HepG2 (cell line): Measurements from ENCODE around the gene ABHD17A. TPM values are rescaled to one million over a fixed set of nuclear protein-coding genes. Genes with fewer than 3 reads are reported as not detected.

Experiments
- AGO2 ChIP-seq: fragments of 200-400 bp; formaldehyde crosslinking; optimal IDR thresholded peaks from 2 replicates; pipeline ENCODE3; 2017; ENCODE audit warnings: mild to moderate bottlenecking, low read depth, low read length, moderate library complexity
- ARHGAP35 ChIP-seq: sonication (generic); formaldehyde crosslinking; IDR thresholded peaks from 2 replicates; pipeline ENCODE4 v1.9.0; 2022; ENCODE audit warnings: mild to moderate bottlenecking, inconsistent platforms, moderate library complexity, missing genetic modification reagents, borderline replicate concordance
- CEBPG ChIP-seq: IDR thresholded peaks from 2 replicates; pipeline ENCODE4 v1.6.1; 2016
- CSRNP1 ChIP-seq: sonication (generic); formaldehyde crosslinking; IDR thresholded peaks from 2 replicates; pipeline ENCODE4 v1.8.1; 2023; ENCODE audit warnings: mild to moderate bottlenecking, missing genetic modification reagents
- HMG20B ChIP-seq: conservative IDR thresholded peaks from 2 replicates; pipeline ENCODE4 v1.6.1; 2016; ENCODE audit warnings: missing genetic modification reagents, missing compliant biosample characterization
- HOXA3 ChIP-seq: sonication (generic); formaldehyde crosslinking; IDR thresholded peaks from 2 replicates; pipeline ENCODE4 v1.5.0; 2020; ENCODE audit warnings: missing genetic modification reagents
- KAT7 ChIP-seq: IDR thresholded peaks from 2 replicates; pipeline ENCODE4 v1.6.1; 2018; ENCODE audit warnings: borderline replicate concordance, missing compliant biosample characterization
- MEIS2 ChIP-seq: sonication (generic); formaldehyde crosslinking; IDR thresholded peaks from 2 replicates; pipeline ENCODE4 v1.9.0; 2021; ENCODE audit warnings: mild to moderate bottlenecking, missing genetic modification reagents
- MXD3 ChIP-seq: IDR thresholded peaks from 2 replicates; pipeline ENCODE4 v1.6.1; 2016; ENCODE audit warnings: mild to moderate bottlenecking, missing biosample characterization, missing genetic modification reagents
- NONO ChIP-seq, 2 experiments: fragments of 450-650 bp in 1 of 2; sonication (generic) in 1 of 2; formaldehyde crosslinking in 1 of 2; IDR thresholded peaks in 1 of 2; conservative IDR thresholded peaks in 1 of 2; 2 replicates each; pipeline versions ENCODE4 v1.6.1 to v1.8.0; 2017 to 2022; ENCODE audit warnings: mild to moderate bottlenecking in 1 of 2, missing genetic modification reagents in 1 of 2, moderate library complexity in 1 of 2
- RXRB ChIP-seq: IDR thresholded peaks from 2 replicates; pipeline ENCODE4 v1.6.1; 2016; ENCODE audit warnings: borderline replicate concordance, missing genetic modification reagents, missing compliant biosample characterization
- UBTF ChIP-seq: sonication (generic); formaldehyde crosslinking; IDR thresholded peaks from 2 replicates; pipeline ENCODE4 v1.4.0; 2020; ENCODE audit warnings: mild to moderate bottlenecking, missing genetic modification reagents
- ZFP90 ChIP-seq: sonication (generic); formaldehyde crosslinking; IDR thresholded peaks from 2 replicates; pipeline ENCODE4 v1.8.0; 2022; ENCODE audit warnings: missing genetic modification reagents, mild to moderate bottlenecking, inconsistent platforms, borderline replicate concordance
- ZNF12 ChIP-seq: sonication (generic); formaldehyde crosslinking; IDR thresholded peaks from 2 replicates; pipeline ENCODE4 v1.5.0; 2020; ENCODE audit warnings: missing genetic modification reagents
- ZNF121 ChIP-seq: sonication (generic); formaldehyde crosslinking; IDR thresholded peaks from 2 replicates; pipeline ENCODE4 v1.5.0; 2020; ENCODE audit warnings: mild to moderate bottlenecking, missing genetic modification reagents
- ZNF263 ChIP-seq: sonication (generic); formaldehyde crosslinking; IDR thresholded peaks from 2 replicates; pipeline ENCODE4 v1.4.0; 2020; ENCODE audit warnings: missing genetic modification reagents
- ZNF30 ChIP-seq: sonication (generic); formaldehyde crosslinking; IDR thresholded peaks from 2 replicates; pipeline ENCODE4 v1.5.0; 2020; ENCODE audit warnings: mild to moderate bottlenecking, missing genetic modification reagents
- ZNF446 ChIP-seq: sonication (generic); formaldehyde crosslinking; IDR thresholded peaks from 2 replicates; pipeline ENCODE4 v1.5.0; 2020; ENCODE audit warnings: mild to moderate bottlenecking, missing genetic modification reagents
- ZNF468 ChIP-seq: sonication (generic); formaldehyde crosslinking; IDR thresholded peaks from 2 replicates; pipeline ENCODE4 v1.8.0; 2022; ENCODE audit warnings: mild to moderate bottlenecking, moderate library complexity, missing genetic modification reagents
- ZNF580 ChIP-seq: IDR thresholded peaks from 2 replicates; pipeline ENCODE4 v1.6.1; 2016; ENCODE audit warnings: low read depth, borderline replicate concordance
- polyA plus RNA-seq, 8 experiments: library from polyadenylated mRNA; depleted of rRNA in 3 of 8; stranded (reverse) in 7 of 8; unstranded in 1 of 8; fragments of >200 nt; fragmentation: Illumina TruSeq in 4 of 8; extraction: Trizol in 4 of 8; gene quantifications; 2 replicates each; pipeline versions ENCODE4 v1.2.1 to v1.2.3, GENCODE V29; 2011 to 2016; ENCODE audit warnings: low read depth in 4 of 8, missing spikeins in 1 of 8, mixed read lengths in 1 of 8; ENCODE audit not compliant: insufficient read depth in 1 of 8
- total RNA-seq, 5 experiments: library from RNA; depleted of rRNA; stranded (reverse); fragments of >200 nt; fragmentation: Illumina TruSeq; extraction: Trizol; gene quantifications; 2 replicates each; pipeline ENCODE4 v1.2.3, GENCODE V29; 2016; ENCODE audit warnings: low read depth in 1 of 5
- TF ChIP-seq, protein P1 (sequence below): sonication (generic); formaldehyde crosslinking; IDR thresholded peaks from 2 replicates; pipeline ENCODE4; 2020; ENCODE audit warnings: missing genetic modification reagents, mild to moderate bottlenecking, borderline replicate concordance

ABHD17A gene
- total and polyA plus RNA-seq, 2 of the 13 experiments (the other 11 are each of a cell fraction or from before 2014, with no cell fraction given), result 27.7 to 40.8 TPM

- TF ChIP-seq ZNF446, result no peak
- peak; percentile 91 for TF ChIP-seq ZNF121 (CRISPR knock-in tag)
- no peak for TF ChIP-seq ZNF468 (CRISPR knock-in tag)
- TF ChIP-seq UBTF (CRISPR knock-in tag), result peak; percentile 86
- TF ChIP-seq HMG20B (CRISPR knock-in tag), result no peak
- TF ChIP-seq RXRB (CRISPR knock-in tag), result peak; percentile 11; the same call in 1 of the 2 replicates
- 0 out of 2 replicates have a peak, but pooled peaks have one; percentile 22 for TF ChIP-seq ARHGAP35 (CRISPR knock-in tag)
- TF ChIP-seq ZNF12, result 0 out of 2 replicates have a peak, but pooled peaks have one; percentile 31
- no peak for TF ChIP-seq ZFP90 (CRISPR knock-in tag)
- 0 out of 2 replicates have a peak, but pooled peaks have one; percentile 30 for TF ChIP-seq ZNF30 (CRISPR knock-in tag)
- TF ChIP-seq ZNF580 (CRISPR knock-in tag), result peak; percentile 30; the same call in 1 of the 2 replicates
- TF ChIP-seq, protein P1, sequence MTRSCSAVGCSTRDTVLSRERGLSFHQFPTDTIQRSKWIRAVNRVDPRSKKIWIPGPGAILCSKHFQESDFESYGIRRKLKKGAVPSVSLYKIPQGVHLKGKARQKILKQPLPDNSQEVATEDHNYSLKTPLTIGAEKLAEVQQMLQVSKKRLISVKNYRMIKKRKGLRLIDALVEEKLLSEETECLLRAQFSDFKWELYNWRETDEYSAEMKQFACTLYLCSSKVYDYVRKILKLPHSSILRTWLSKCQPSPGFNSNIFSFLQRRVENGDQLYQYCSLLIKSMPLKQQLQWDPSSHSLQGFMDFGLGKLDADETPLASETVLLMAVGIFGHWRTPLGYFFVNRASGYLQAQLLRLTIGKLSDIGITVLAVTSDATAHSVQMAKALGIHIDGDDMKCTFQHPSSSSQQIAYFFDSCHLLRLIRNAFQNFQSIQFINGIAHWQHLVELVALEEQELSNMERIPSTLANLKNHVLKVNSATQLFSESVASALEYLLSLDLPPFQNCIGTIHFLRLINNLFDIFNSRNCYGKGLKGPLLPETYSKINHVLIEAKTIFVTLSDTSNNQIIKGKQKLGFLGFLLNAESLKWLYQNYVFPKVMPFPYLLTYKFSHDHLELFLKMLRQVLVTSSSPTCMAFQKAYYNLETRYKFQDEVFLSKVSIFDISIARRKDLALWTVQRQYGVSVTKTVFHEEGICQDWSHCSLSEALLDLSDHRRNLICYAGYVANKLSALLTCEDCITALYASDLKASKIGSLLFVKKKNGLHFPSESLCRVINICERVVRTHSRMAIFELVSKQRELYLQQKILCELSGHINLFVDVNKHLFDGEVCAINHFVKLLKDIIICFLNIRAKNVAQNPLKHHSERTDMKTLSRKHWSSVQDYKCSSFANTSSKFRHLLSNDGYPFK (CRISPR knock-in tag), result peak; percentile 49
- TF ChIP-seq HOXA3 (CRISPR knock-in tag), result peak; percentile 38; the same call in 1 of the 2 replicates
- TF ChIP-seq MEIS2, result peak; percentile 41; the same call in 1 of the 2 replicates
- 0 out of 2 replicates have a peak, but pooled peaks have one; percentile 12 for TF ChIP-seq CSRNP1
- TF ChIP-seq CEBPG (CRISPR knock-in tag), result peak; percentile 4; the same call in 1 of the 2 replicates
- TF ChIP-seq ZNF263 (CRISPR knock-in tag), result 0 out of 2 replicates have a peak, but pooled peaks have one; percentile 17
- peak; percentile 89 for TF ChIP-seq AGO2
- no peak for TF ChIP-seq NONO (IDR thresholded peaks at IDR 0.05)
- TF ChIP-seq NONO (CRISPR knock-in tag; conservative IDR thresholded peaks at IDR 0.05), result peak; percentile 77
- peak; percentile 68; the same call in 1 of the 2 replicates for TF ChIP-seq MXD3 (CRISPR knock-in tag)
- TF ChIP-seq KAT7 (CRISPR knock-in tag), result peak; percentile 71; the same call in 1 of the 2 replicates
Measured at GRCh38 chr19:1907563-1908363, 22.5 kb upstream of the ABHD17A start (continued).
